Neural cell (in vitro differentiated cells): Measurements from ENCODE around the gene ATP1A2. TPM values are rescaled to one million over a fixed set of nuclear protein-coding genes. Genes with fewer than 3 reads are reported as not detected.
"Not testable (repeated sequence)": the region's sequence is repeated elsewhere in the genome, so short reads cannot be mapped to it uniquely, and the experiment has no call there.

Experiments
- H2AFZ ChIP-seq: fragments of 200-600, 300-800 bp; sonication (generic), shearing (Covaris generic); 2 replicates; pipeline ENCODE4 v1.6.0; 2014; ENCODE audit warnings: low read depth, mild to moderate bottlenecking, antibody characterized with exemption, low read length, moderate library complexity
- H3F3A ChIP-seq: fragments of 200-600 bp; shearing (Covaris generic); 2 replicates; pipeline ENCODE4 v1.6.1; 2016; ENCODE audit warnings: mild to moderate bottlenecking, moderate library complexity, mixed read lengths, antibody characterized with exemption, low read length; ENCODE audit not compliant: insufficient read depth, poor library complexity, severe bottlenecking
- H3K27ac ChIP-seq: fragments of 200-600, 300-800 bp; sonication (generic), shearing (Covaris generic); 2 replicates; pipeline ENCODE4 v1.5.1; 2014; ENCODE audit warnings: mild to moderate bottlenecking, low read length, moderate library complexity
- H3K27me3 ChIP-seq: fragments of 300-800, 200-600 bp; sonication (generic), shearing (Covaris generic); 2 replicates; pipeline ENCODE4 v1.6.0; 2014; ENCODE audit warnings: mild to moderate bottlenecking, low read depth, low read length, moderate library complexity; ENCODE audit not compliant: insufficient read depth
- H3K36me3 ChIP-seq: fragments of 300-800, 200-600 bp; sonication (generic), shearing (Covaris generic); 2 replicates; pipeline ENCODE4 v1.5.1; 2014; ENCODE audit warnings: mild to moderate bottlenecking, antibody characterized with exemption, low read length, moderate library complexity; ENCODE audit not compliant: insufficient read depth
- H3K4me2 ChIP-seq: fragments of 300-800, 200-600 bp; sonication (generic), shearing (Covaris generic); 2 replicates; pipeline ENCODE4 v1.6.0; 2014; ENCODE audit warnings: mild to moderate bottlenecking, low read length
- H3K4me3 ChIP-seq: fragments of 300-800, 200-600 bp; sonication (generic), shearing (Covaris generic); 2 replicates; pipeline ENCODE4 v1.5.1; 2014; ENCODE audit warnings: mild to moderate bottlenecking, low read length, moderate library complexity
- H3K79me2 ChIP-seq: fragments of 200-600 bp; shearing (Covaris generic); replicated peaks from 2 replicates; pipeline ENCODE4 v1.6.0; 2014; ENCODE audit warnings: mild to moderate bottlenecking, low read length, moderate library complexity; ENCODE audit not compliant: insufficient read depth
- H3K9ac ChIP-seq: fragments of 300-800, 200-600 bp; sonication (generic), shearing (Covaris generic); 2 replicates; pipeline ENCODE4 v1.6.1; 2016; ENCODE audit warnings: mild to moderate bottlenecking, low read length, mixed read lengths
- H3K9me2 ChIP-seq: fragments of 200-600 bp; shearing (Covaris generic); 2 replicates; pipeline ENCODE4 v1.6.1; 2016; ENCODE audit warnings: mild to moderate bottlenecking, low read length, mixed read lengths; ENCODE audit not compliant: insufficient read depth
- H3K9me3 ChIP-seq: fragments of 200-600, 300-800 bp; sonication (generic), shearing (Covaris generic); 2 replicates; pipeline ENCODE4 v1.6.1; 2016; ENCODE audit warnings: mild to moderate bottlenecking, mixed run types, low read length, moderate library complexity, mixed read lengths
- H4K20me1 ChIP-seq: fragments of 200-600 bp; shearing (Covaris generic); 2 replicates; pipeline ENCODE4 v1.6.1; 2016; ENCODE audit warnings: mild to moderate bottlenecking, mixed run types; ENCODE audit not compliant: insufficient read depth
- EP300 ChIP-seq: fragments of 450-650 bp; conservative IDR thresholded peaks from 2 replicates; pipeline ENCODE4 v1.6.1; 2014; ENCODE audit warnings: antibody characterized with exemption, mild to moderate bottlenecking, moderate library complexity; ENCODE audit not compliant: poor library complexity, severe bottlenecking
- EZH2 ChIP-seq: fragments of 200-600, 300-800 bp; shearing (Covaris generic), sonication (generic); IDR thresholded peaks from 2 replicates; pipeline ENCODE4 v1.6.1; 2014; ENCODE audit warnings: antibody characterized with exemption, low read length, borderline replicate concordance, mild to moderate bottlenecking; ENCODE audit not compliant: insufficient read depth, poor library complexity, severe bottlenecking
- MXI1 ChIP-seq: fragments of 450-650 bp; conservative IDR thresholded peaks from 2 replicates; pipeline ENCODE4 v1.6.1; 2014; ENCODE audit warnings: antibody characterized with exemption, mild to moderate bottlenecking; ENCODE audit not compliant: poor library complexity, severe bottlenecking
- POLR2AphosphoS5 ChIP-seq: IDR thresholded peaks from 2 replicates; pipeline ENCODE4 v1.6.1; 2012
- RAD21 ChIP-seq: fragments of 450-650 bp; conservative IDR thresholded peaks from 2 replicates; pipeline ENCODE4 v1.6.1; 2014; ENCODE audit warnings: antibody characterized with exemption, mild to moderate bottlenecking, moderate library complexity
- SMC3 ChIP-seq: fragments of 450-650 bp; conservative IDR thresholded peaks from 2 replicates; pipeline ENCODE4 v1.6.1; 2014; ENCODE audit warnings: antibody characterized with exemption, mild to moderate bottlenecking, moderate library complexity; ENCODE audit not compliant: poor library complexity
- TAF1 ChIP-seq: IDR thresholded peaks from 2 replicates; pipeline ENCODE4 v1.6.1; 2012; ENCODE audit warnings: low read depth
- polyA plus RNA-seq: library from polyadenylated mRNA; depleted of rRNA; stranded (reverse); fragments of >200 nt; gene quantifications from 2 replicates; pipeline ENCODE4 v1.2.3, GENCODE V29; 2014
- TF ChIP-seq, protein P1 (sequence below): IDR thresholded peaks from 2 replicates; pipeline ENCODE4 v1.6.1; 2012; ENCODE audit warnings: borderline replicate concordance
- TF ChIP-seq, protein P2 (sequence below): fragments of 450-650 bp; IDR thresholded peaks from 2 replicates; pipeline ENCODE4 v1.5.1; 2014; ENCODE audit warnings: antibody characterized with exemption, mild to moderate bottlenecking, moderate library complexity; ENCODE audit not compliant: poor library complexity, severe bottlenecking

The ATP1A2 gene
- polyA plus RNA-seq, 1 donor from 2014 or later, result 0.12 TPM

DNA sequence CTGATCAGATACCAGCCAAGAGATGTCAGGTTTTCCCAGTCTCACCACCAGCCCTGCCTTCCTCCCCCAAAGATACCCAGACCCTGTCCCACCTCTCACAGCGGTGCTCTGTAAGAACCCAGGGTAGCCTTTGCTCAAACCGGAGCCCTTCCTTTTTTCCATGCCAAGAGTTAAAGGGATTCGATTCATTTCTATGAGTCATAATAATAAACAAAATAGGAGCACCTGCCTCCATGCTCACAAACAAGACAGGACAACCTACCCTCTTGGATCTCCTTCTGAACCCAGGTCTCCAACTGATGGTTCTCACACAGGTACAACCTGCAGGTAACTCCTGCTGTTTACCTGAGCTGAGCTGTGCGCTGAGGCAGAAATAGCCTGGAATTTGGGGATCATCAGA, 5.9 kb upstream of the ATP1A2 start:
- Histone ChIP-seq H3K27me3 (no peaks in the 10 kb centered on the region), H3K9ac (no peak overlapping the region), H3K36me3 (no peaks in the 10 kb centered on the region), H4K20me1 (no peaks in the 10 kb centered on the region), H3K9me3 (no peaks in the 10 kb centered on the region), H3K9me2 (no peaks in the 10 kb centered on the region), H2AFZ (no peak overlapping the region), H3K79me2 (no peaks in the 10 kb centered on the region), H3K27ac (no peak overlapping the region), H3K4me3 (no peak overlapping the region), H3K4me2 (no peak overlapping the region), H3F3A (no peaks in the 10 kb centered on the region)
- TF ChIP-seq EZH2 (no peak), SMC3 (no peak), EP300 (no peak), TAF1 (no peak), RAD21 (no peak), POLR2AphosphoS5 (no peak), MXI1 (no peak)
- TF ChIP-seq, protein P1, sequence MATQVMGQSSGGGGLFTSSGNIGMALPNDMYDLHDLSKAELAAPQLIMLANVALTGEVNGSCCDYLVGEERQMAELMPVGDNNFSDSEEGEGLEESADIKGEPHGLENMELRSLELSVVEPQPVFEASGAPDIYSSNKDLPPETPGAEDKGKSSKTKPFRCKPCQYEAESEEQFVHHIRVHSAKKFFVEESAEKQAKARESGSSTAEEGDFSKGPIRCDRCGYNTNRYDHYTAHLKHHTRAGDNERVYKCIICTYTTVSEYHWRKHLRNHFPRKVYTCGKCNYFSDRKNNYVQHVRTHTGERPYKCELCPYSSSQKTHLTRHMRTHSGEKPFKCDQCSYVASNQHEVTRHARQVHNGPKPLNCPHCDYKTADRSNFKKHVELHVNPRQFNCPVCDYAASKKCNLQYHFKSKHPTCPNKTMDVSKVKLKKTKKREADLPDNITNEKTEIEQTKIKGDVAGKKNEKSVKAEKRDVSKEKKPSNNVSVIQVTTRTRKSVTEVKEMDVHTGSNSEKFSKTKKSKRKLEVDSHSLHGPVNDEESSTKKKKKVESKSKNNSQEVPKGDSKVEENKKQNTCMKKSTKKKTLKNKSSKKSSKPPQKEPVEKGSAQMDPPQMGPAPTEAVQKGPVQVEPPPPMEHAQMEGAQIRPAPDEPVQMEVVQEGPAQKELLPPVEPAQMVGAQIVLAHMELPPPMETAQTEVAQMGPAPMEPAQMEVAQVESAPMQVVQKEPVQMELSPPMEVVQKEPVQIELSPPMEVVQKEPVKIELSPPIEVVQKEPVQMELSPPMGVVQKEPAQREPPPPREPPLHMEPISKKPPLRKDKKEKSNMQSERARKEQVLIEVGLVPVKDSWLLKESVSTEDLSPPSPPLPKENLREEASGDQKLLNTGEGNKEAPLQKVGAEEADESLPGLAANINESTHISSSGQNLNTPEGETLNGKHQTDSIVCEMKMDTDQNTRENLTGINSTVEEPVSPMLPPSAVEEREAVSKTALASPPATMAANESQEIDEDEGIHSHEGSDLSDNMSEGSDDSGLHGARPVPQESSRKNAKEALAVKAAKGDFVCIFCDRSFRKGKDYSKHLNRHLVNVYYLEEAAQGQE, result no peak
- TF ChIP-seq, protein P2, sequence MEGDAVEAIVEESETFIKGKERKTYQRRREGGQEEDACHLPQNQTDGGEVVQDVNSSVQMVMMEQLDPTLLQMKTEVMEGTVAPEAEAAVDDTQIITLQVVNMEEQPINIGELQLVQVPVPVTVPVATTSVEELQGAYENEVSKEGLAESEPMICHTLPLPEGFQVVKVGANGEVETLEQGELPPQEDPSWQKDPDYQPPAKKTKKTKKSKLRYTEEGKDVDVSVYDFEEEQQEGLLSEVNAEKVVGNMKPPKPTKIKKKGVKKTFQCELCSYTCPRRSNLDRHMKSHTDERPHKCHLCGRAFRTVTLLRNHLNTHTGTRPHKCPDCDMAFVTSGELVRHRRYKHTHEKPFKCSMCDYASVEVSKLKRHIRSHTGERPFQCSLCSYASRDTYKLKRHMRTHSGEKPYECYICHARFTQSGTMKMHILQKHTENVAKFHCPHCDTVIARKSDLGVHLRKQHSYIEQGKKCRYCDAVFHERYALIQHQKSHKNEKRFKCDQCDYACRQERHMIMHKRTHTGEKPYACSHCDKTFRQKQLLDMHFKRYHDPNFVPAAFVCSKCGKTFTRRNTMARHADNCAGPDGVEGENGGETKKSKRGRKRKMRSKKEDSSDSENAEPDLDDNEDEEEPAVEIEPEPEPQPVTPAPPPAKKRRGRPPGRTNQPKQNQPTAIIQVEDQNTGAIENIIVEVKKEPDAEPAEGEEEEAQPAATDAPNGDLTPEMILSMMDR, result no peak

DNA sequence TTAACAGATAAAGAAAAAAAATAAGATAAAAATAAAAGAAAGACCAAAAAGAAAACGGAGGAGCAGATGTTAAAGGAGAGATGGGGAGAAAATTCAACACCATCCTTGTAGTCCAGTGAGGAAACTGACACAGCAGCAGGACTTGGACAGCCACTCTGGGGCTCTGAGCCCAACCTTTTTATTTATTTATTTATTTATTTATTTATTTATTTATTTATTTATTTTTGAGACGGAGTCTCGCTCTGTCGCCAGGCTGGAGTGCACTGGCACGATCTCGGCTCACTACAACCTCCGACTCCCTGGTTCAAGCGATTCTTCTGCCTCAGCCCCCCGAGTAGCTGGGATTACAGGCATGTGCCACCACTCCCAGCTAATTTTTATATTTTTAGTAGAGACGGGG, 4.1 kb upstream of the ATP1A2 start:
- not testable (repeated sequence) for H3K9ac ChIP-seq, H3K36me3 ChIP-seq, H3K27ac ChIP-seq, H3K4me3 ChIP-seq, H4K20me1 ChIP-seq, H3K27me3 ChIP-seq, H3K9me2 ChIP-seq, H3K79me2 ChIP-seq, H3K9me3 ChIP-seq, H3F3A ChIP-seq, H3K4me2 ChIP-seq, H2AFZ ChIP-seq

DNA sequence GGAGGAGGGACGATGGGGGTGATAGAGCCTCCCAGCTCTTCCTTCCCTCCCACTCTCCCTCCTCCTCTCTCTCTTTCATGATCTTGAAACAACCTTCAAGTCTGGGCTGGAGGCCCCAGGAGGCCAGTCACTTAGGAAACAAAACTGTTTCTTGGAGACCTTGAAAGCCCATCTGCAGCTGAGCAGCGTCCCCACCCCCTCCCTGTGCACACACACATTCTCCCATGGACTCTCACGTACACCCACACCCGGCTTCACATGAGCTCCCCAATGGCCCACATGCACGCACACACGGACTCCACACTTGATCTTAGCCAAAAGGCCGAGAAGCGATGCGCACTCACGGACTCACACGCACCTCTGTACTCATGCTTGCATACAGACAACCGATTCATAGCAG, 3.2 kb upstream of the ATP1A2 start:
- TF ChIP-seq SMC3 (no peak), TAF1 (no peak), RAD21 (no peak), EZH2 (no peak), MXI1 (no peak), EP300 (no peak), POLR2AphosphoS5 (no peak)
- TF ChIP-seq, protein P2, result no peak
- TF ChIP-seq, protein P1, result no peak
- Histone ChIP-seq H3K9ac (no peak overlapping the region), H3K36me3 (no peaks in the 10 kb centered on the region), H3K4me3 (no peak overlapping the region), H3K9me3 (no peaks in the 10 kb centered on the region), H3K4me2 (no peak overlapping the region), H3K27ac (no peak overlapping the region), H3K79me2 (no peaks in the 10 kb centered on the region), H3K27me3 (no peaks in the 10 kb centered on the region), H3F3A (no peaks in the 10 kb centered on the region), H2AFZ (no peak overlapping the region), H4K20me1 (no peaks in the 10 kb centered on the region), H3K9me2 (no peaks in the 10 kb centered on the region)
